ENCODE measurements around the gene TCEA3. TPM values are rescaled to one million over a fixed set of nuclear protein-coding genes. Genes with fewer than 3 reads are reported as not detected.
A peak's percentile ranks its signal among the peaks of the same experiment; 100 is the strongest.

Gene TCEA3
- total and polyA plus RNA-seq, 2 experiments from 2014 or later = not detected

DNA sequence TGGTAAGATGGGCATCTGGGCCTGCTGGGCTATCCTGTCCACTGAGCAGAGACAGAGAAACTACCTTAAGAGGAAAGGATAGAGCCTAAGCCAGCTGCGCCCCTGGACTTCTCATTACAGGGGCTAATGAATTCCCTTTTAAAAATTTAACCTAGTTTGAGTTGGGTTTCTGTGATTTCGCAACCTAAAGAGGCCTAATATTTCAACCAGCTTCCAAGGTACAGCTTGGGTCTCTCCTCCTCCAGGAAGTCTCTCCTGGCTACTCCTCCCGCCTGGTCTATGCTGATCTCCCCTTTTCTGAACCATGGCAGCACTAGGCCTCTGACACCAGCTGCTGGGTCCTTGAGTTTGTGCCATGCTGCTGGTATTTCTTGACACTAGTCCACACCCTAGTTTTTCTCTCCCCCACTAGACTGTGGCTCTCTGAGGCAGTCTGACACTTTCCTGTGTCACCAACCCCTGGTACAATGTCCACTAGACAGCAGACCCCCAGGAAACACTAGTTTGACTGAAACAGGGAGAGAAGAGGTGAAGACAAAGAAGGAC lies 29.0 kb upstream of the TCEA3 start (continued):
- TF ChIP-seq, protein P1, sequence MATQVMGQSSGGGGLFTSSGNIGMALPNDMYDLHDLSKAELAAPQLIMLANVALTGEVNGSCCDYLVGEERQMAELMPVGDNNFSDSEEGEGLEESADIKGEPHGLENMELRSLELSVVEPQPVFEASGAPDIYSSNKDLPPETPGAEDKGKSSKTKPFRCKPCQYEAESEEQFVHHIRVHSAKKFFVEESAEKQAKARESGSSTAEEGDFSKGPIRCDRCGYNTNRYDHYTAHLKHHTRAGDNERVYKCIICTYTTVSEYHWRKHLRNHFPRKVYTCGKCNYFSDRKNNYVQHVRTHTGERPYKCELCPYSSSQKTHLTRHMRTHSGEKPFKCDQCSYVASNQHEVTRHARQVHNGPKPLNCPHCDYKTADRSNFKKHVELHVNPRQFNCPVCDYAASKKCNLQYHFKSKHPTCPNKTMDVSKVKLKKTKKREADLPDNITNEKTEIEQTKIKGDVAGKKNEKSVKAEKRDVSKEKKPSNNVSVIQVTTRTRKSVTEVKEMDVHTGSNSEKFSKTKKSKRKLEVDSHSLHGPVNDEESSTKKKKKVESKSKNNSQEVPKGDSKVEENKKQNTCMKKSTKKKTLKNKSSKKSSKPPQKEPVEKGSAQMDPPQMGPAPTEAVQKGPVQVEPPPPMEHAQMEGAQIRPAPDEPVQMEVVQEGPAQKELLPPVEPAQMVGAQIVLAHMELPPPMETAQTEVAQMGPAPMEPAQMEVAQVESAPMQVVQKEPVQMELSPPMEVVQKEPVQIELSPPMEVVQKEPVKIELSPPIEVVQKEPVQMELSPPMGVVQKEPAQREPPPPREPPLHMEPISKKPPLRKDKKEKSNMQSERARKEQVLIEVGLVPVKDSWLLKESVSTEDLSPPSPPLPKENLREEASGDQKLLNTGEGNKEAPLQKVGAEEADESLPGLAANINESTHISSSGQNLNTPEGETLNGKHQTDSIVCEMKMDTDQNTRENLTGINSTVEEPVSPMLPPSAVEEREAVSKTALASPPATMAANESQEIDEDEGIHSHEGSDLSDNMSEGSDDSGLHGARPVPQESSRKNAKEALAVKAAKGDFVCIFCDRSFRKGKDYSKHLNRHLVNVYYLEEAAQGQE (IDR thresholded peaks at IDR 0.05; ENCODE audit: unreplicated experiment) = no peak
- no peak for TF ChIP-seq CREB1 (CRISPR knock-in tag; IDR thresholded peaks at IDR 0.05; ENCODE audit: low read depth)
- no peak for TF ChIP-seq EZH2 (IDR thresholded peaks at IDR 0.05; ENCODE audit: low read depth, unreplicated experiment)
- no peak for TF ChIP-seq EZH2phosphoT487 (IDR thresholded peaks at IDR 0.05; ENCODE audit: unreplicated experiment)

DNA sequence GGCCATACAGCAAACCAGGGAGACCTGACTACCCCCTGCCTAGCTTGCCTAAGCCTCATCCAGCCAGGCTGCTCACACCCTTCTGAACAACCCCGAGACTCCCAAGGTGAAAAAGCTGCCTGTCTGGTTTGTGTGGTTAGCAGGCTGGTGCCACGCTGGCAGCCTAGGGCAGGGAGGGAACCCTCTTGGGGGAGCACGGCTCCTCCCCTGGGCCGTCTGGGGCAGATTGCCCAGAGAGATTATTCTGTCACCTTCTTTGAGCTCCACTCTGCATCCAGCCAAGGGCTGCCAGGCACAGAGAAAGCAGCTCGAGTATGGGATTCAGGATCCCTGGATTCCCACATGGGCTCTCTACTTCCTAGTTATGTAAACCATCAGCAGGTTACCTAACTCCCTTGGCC lies 27.5 kb upstream of the TCEA3 start:
- Mint-ChIP-seq H3K9me3 (no peaks in the 10 kb centered on the region), H3K27me3 (ENCODE audit: insufficient read depth, low read depth, poor library complexity) (peaks cover 2% of the 10 kb centered on the region), H3K36me3 (ENCODE audit: low read depth) (peaks cover 15% of the 10 kb centered on the region), H3K27ac (0 out of 2 replicates have a peak overlapping the region, but pooled peaks have one; percentile 30), H3K4me1 (no peaks in the 10 kb centered on the region), H3K4me3 (no peak overlapping the region)
- no peaks in the 10 kb centered on the region for H3K4me1 ChIP-seq (ENCODE audit: insufficient read depth)
- DNase-seq (ENCODE audit: low spot score) = no peak
- H3K4me3 ChIP-seq = no peak overlapping the region
- no peaks in the 10 kb centered on the region for H3F3A ChIP-seq (replicated peaks; ENCODE audit: low read depth)
- ATAC-seq = no peak
- no peak overlapping the region for H3K4me2 ChIP-seq
- no peaks in the 10 kb centered on the region for H3K27me3 ChIP-seq (ENCODE audit: insufficient read depth)
- no peaks in the 10 kb centered on the region for H3K79me2 ChIP-seq (replicated peaks; ENCODE audit: insufficient read depth)
- no peak overlapping the region for H3K27ac ChIP-seq (ENCODE audit: low read depth)
- 0 out of 2 replicates have a peak, but pooled peaks cover 4% of the 10 kb centered on the region for H3K36me3 ChIP-seq (ENCODE audit: insufficient read depth)
- peaks cover 11% of the 10 kb centered on the region for H4K20me1 ChIP-seq (replicated peaks; ENCODE audit: insufficient read depth)
- H3K9me2 ChIP-seq (ENCODE audit: insufficient read depth) = no peaks in the 10 kb centered on the region
- H2AFZ ChIP-seq = no peak overlapping the region
- TF ChIP-seq NANOG (IDR thresholded peaks at IDR 0.05; ENCODE audit: borderline replicate concordance) (no peak), EZH2phosphoT487 (IDR thresholded peaks at IDR 0.05; ENCODE audit: unreplicated experiment) (no peak), POLR2AphosphoS5 (IDR thresholded peaks at IDR 0.05; ENCODE audit: low read depth) (no peak), CREB1 (CRISPR knock-in tag; IDR thresholded peaks at IDR 0.05; ENCODE audit: low read depth) (no peak), ZNF114 (CRISPR knock-in tag; IDR thresholded peaks at IDR 0.05) (no peak), ZNF331 (CRISPR knock-in tag; IDR thresholded peaks at IDR 0.05; ENCODE audit: low read depth) (no peak)
- TF ChIP-seq, protein P2, sequence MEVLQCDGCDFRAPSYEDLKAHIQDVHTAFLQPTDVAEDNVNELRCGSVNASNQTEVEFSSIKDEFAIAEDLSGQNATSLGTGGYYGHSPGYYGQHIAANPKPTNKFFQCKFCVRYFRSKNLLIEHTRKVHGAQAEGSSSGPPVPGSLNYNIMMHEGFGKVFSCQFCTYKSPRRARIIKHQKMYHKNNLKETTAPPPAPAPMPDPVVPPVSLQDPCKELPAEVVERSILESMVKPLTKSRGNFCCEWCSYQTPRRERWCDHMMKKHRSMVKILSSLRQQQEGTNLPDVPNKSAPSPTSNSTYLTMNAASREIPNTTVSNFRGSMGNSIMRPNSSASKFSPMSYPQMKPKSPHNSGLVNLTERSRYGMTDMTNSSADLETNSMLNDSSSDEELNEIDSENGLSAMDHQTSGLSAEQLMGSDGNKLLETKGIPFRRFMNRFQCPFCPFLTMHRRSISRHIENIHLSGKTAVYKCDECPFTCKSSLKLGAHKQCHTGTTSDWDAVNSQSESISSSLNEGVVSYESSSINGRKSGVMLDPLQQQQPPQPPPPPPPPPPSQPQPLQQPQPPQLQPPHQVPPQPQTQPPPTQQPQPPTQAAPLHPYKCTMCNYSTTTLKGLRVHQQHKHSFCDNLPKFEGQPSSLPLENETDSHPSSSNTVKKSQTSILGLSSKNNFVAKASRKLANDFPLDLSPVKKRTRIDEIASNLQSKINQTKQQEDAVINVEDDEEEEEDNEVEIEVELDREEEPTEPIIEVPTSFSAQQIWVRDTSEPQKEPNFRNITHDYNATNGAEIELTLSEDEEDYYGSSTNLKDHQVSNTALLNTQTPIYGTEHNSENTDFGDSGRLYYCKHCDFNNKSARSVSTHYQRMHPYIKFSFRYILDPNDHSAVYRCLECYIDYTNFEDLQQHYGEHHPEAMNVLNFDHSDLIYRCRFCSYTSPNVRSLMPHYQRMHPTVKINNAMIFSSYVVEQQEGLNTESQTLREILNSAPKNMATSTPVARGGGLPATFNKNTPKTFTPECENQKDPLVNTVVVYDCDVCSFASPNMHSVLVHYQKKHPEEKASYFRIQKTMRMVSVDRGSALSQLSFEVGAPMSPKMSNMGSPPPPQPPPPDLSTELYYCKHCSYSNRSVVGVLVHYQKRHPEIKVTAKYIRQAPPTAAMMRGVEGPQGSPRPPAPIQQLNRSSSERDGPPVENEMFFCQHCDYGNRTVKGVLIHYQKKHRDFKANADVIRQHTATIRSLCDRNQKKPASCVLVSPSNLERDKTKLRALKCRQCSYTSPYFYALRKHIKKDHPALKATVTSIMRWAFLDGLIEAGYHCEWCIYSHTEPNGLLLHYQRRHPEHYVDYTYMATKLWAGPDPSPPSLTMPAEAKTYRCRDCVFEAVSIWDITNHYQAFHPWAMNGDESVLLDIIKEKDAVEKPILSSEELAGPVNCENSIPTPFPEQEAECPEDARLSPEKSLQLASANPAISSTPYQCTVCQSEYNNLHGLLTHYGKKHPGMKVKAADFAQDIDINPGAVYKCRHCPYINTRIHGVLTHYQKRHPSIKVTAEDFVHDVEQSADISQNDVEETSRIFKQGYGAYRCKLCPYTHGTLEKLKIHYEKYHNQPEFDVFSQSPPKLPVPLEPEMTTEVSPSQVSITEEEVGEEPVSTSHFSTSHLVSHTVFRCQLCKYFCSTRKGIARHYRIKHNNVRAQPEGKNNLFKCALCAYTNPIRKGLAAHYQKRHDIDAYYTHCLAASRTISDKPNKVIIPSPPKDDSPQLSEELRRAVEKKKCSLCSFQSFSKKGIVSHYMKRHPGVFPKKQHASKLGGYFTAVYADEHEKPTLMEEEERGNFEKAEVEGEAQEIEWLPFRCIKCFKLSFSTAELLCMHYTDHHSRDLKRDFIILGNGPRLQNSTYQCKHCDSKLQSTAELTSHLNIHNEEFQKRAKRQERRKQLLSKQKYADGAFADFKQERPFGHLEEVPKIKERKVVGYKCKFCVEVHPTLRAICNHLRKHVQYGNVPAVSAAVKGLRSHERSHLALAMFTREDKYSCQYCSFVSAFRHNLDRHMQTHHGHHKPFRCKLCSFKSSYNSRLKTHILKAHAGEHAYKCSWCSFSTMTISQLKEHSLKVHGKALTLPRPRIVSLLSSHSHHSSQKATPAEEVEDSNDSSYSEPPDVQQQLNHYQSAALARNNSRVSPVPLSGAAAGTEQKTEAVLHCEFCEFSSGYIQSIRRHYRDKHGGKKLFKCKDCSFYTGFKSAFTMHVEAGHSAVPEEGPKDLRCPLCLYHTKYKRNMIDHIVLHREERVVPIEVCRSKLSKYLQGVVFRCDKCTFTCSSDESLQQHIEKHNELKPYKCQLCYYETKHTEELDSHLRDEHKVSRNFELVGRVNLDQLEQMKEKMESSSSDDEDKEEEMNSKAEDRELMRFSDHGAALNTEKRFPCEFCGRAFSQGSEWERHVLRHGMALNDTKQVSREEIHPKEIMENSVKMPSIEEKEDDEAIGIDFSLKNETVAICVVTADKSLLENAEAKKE (CRISPR knock-in tag; IDR thresholded peaks at IDR 0.05) = no peak
- TF ChIP-seq, protein P1 (IDR thresholded peaks at IDR 0.05; ENCODE audit: unreplicated experiment) = no peak
